Endothelial cell of umbilical vein (primary cell): Measurements from ENCODE around the gene CUTA. TPM values are rescaled to one million over a fixed set of nuclear protein-coding genes. Genes with fewer than 3 reads are reported as not detected.
A peak's percentile ranks its signal among the peaks of the same experiment; 100 is the strongest.

ENCODE experiments used
- BruUV-seq: library from RNA; stranded (reverse); fragments of 400-500 nt; replicated peaks from 2 replicates; lab custom pipeline; 2021; lab: Mats Ljungman, UMichigan
- CTCF ChIA-PET: fragments of 300-600, 350-600 bp; sonication (Branson Sonifier 250); formaldehyde crosslinking; loops from one replicate; lab custom pipeline; 2021; ENCODE audit warnings: antibody characterized with exemption, inconsistent platforms; lab: Charles Lee
- POLR2A ChIA-PET: fragments of 300-600, 350-600 bp; sonication (Branson Sonifier 250); formaldehyde crosslinking; loops from one replicate; lab custom pipeline; 2021; ENCODE audit warnings: antibody characterized with exemption, inconsistent platforms; lab: Charles Lee
- DNase-seq: peaks from one replicate; pipeline ENCODE4 v3.0.0-alpha.2; 2011; ENCODE audit warnings: low read depth, low spot score
- FAIRE-seq: peaks from 2 replicates; lab custom pipeline; 2011; peaks lifted over from hg19 to GRCh38; lab: Jason Lieb, UNC
- H2AFZ ChIP-seq: 2 replicates; pipeline ENCODE4 v1.6.0; 2012; ENCODE audit warnings: low read depth, low read length, control low read depth, inconsistent platforms
- H3K27ac ChIP-seq: 2 replicates; pipeline ENCODE4 v1.5.1; 2011; ENCODE audit warnings: low read depth, mild to moderate bottlenecking, control low read depth, low read length, moderate library complexity; ENCODE audit not compliant: insufficient read depth
- H3K27me3 ChIP-seq, 2 experiments: 2 replicates each; pipeline versions ENCODE4 v1.6.0 to v1.6.1; 2011; ENCODE audit warnings: low read length in 2 of 2, mixed read lengths in 1 of 2; ENCODE audit not compliant: control insufficient read depth in 2 of 2, insufficient read depth in 2 of 2
- H3K36me3 ChIP-seq, 2 experiments: 2 replicates in 1 of 2; 3 replicates in 1 of 2; pipeline ENCODE4 v1.5.1; 2011; ENCODE audit warnings: low read length in 2 of 2, mild to moderate bottlenecking in 1 of 2, moderate library complexity in 1 of 2; ENCODE audit not compliant: control insufficient read depth in 2 of 2, insufficient read depth in 2 of 2; ENCODE audit errors: extremely low read depth in 1 of 2
- H3K4me1 ChIP-seq: 3 replicates; pipeline ENCODE4 v1.5.1; 2011; ENCODE audit warnings: mild to moderate bottlenecking, low read length; ENCODE audit not compliant: control insufficient read depth, insufficient read depth; ENCODE audit errors: extremely low read depth
- H3K4me2 ChIP-seq: 2 replicates; pipeline ENCODE4 v1.6.1; 2011; ENCODE audit warnings: low read length, control low read depth, mixed read lengths; ENCODE audit not compliant: insufficient read depth
- H3K4me3 ChIP-seq, 3 experiments: fragments of 200-600 bp in 1 of 3; sonication (generic), shearing (Covaris generic) in 1 of 3; replicated peaks in 1 of 3; 2 replicates each; pipeline ENCODE4 v1.5.1; 2011 to 2016; ENCODE audit warnings: control low read depth in 3 of 3, low read length in 3 of 3, mild to moderate bottlenecking in 2 of 3, inconsistent platforms in 1 of 3, low read depth in 1 of 3, moderate library complexity in 1 of 3; ENCODE audit not compliant: insufficient read depth in 1 of 3
- H3K79me2 ChIP-seq: 2 replicates; pipeline ENCODE4 v1.6.0; 2012; ENCODE audit warnings: low read length, inconsistent platforms; ENCODE audit not compliant: control insufficient read depth, insufficient read depth
- H3K9ac ChIP-seq: replicated peaks from 2 replicates; pipeline ENCODE3; 2011; ENCODE audit warnings: low read length, control low read depth; ENCODE audit not compliant: insufficient read depth; ENCODE audit errors: extremely low read depth
- H3K9me1 ChIP-seq: replicated peaks from 3 replicates; pipeline ENCODE4 v1.6.0; 2011; ENCODE audit warnings: mild to moderate bottlenecking, low read length; ENCODE audit not compliant: control insufficient read depth, insufficient read depth; ENCODE audit errors: extremely low read depth
- H3K9me3 ChIP-seq: replicated peaks from 2 replicates; pipeline ENCODE4 v1.5.1; 2012; ENCODE audit warnings: low read length, inconsistent platforms; ENCODE audit not compliant: control insufficient read depth, insufficient read depth
- H4K20me1 ChIP-seq: replicated peaks from 2 replicates; pipeline ENCODE3; 2011; ENCODE audit warnings: mild to moderate bottlenecking, low read length; ENCODE audit not compliant: control insufficient read depth, insufficient read depth; ENCODE audit errors: extremely low read depth
- CTCF ChIP-seq, 2 donors: IDR thresholded peaks; 1 replicate in 1 of 2; 2 replicates in 1 of 2; pipeline ENCODE4 v1.5.1; 2011; ENCODE audit warnings: low read length in 2 of 2, mild to moderate bottlenecking in 2 of 2, moderate library complexity in 2 of 2, control low read depth in 1 of 2, inconsistent platforms in 1 of 2, low read depth in 1 of 2; ENCODE audit not compliant: insufficient read depth in 1 of 2; ENCODE audit errors: extremely low read depth in 1 of 2
- FOS ChIP-seq: IDR thresholded peaks from 2 replicates; pipeline ENCODE4 v1.6.1; 2011; ENCODE audit warnings: mild to moderate bottlenecking, low read length, moderate library complexity, borderline replicate concordance; ENCODE audit not compliant: insufficient read depth
- JUN ChIP-seq: IDR thresholded peaks from 2 replicates; pipeline ENCODE4 v1.6.1; 2011; ENCODE audit warnings: borderline replicate concordance, low read depth; ENCODE audit not compliant: insufficient read length, insufficient read depth
- MAX ChIP-seq: IDR thresholded peaks from 2 replicates; pipeline ENCODE4 v1.6.1; 2011; ENCODE audit not compliant: insufficient read depth, insufficient read length
- MYC ChIP-seq: IDR thresholded peaks from one replicate; pipeline ENCODE4 v1.6.1; 2011; ENCODE audit warnings: mild to moderate bottlenecking, low read depth, low read length
- POLR2A ChIP-seq: IDR thresholded peaks from 2 replicates; pipeline ENCODE4 v1.6.1; 2012; ENCODE audit warnings: low read depth, mild to moderate bottlenecking, control low read depth, low read length
- POLR2AphosphoS5 ChIP-seq: IDR thresholded peaks from 2 replicates; pipeline ENCODE4 v1.6.1; 2012; ENCODE audit warnings: low read depth, mild to moderate bottlenecking, control low read depth, low read length, moderate library complexity; ENCODE audit not compliant: insufficient read depth
- dilution Hi-C: fragments of 300-500 bp; cut with MboI; formaldehyde crosslinking; loops from one replicate; pipeline ENCODE4 v1.15.0; 2019; ENCODE audit warnings: low sequenced_read_pairs; ENCODE audit not compliant: extremely low pct_ligation_motif_present
- intact Hi-C: fragments of 100-400 bp; cut with micrococcal nuclease; formaldehyde crosslinking; loops from one replicate; pipeline ENCODE4 v1.10.0; 2022
- polyA plus RNA-seq, 4 experiments: library from polyadenylated mRNA; depleted of rRNA in 3 of 4; stranded (reverse) in 3 of 4; unstranded in 1 of 4; fragments of >200 nt; gene quantifications; 2 replicates each; pipeline versions ENCODE4 v1.2.1 to v1.2.3, GENCODE V29; 2011 to 2012; ENCODE audit warnings: missing spikeins in 1 of 4
- total RNA-seq: library from RNA; stranded (reverse); gene quantifications from 2 replicates; pipeline ENCODE4 v1.2.3, GENCODE V29; 2021

Gene CUTA
- total and polyA plus RNA-seq, 2 donors (not counting 3 experiments of a cell fraction or from before 2014, with no cell fraction given): 133 to 202 TPM

DNA sequence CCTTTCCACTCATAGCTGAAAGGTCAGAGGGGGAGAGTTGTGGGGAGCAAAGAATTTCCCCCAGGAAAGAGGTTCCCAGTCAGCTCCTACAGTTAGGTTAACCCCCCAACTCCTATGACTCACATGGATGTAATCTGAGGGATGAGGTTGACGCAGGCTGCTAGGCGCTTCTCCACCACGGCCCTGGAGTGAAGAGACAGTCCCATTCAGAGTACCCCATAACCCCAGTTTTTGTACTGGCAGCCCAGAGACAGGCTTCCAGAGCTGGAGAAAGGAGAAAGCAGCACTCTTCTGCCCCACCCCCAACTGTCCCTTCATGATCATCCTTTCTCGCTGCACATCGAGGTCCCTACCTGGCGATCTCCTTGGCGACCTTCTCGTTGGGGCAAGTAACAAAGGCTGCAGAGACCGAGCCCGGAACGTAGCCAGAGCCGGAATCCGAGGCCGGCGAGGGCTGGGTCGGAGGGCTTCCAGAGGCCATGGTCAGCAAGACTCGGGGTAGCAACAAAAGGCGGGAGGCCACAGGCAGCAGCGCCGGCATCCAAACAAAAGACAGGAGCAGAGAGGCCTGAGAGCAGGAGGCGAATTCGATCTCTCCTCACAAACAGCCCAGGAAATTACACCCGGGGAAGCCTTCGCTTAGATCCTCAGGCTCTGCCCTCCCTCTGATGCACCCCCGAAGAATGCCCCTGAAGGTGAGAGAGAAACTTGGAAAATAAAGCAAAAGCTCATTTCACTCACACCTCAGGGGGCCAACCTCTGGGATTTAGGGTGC lies 592 bp downstream of the CUTA start:
- TF ChIP-seq FOS: peak; percentile 47
- no peak for TF ChIP-seq MYC
- TF ChIP-seq JUN: peak; percentile 25
- no peak for TF ChIP-seq MAX
- TF ChIP-seq POLR2AphosphoS5: no peak
- no peak for TF ChIP-seq CTCF (IDR thresholded peaks at IDR 0.05; ENCODE audit: extremely low read depth in 1 of 2, insufficient read depth in 1 of 2, low read depth in 1 of 2, low read length in 2 of 2)
- TF ChIP-seq POLR2A: peak; percentile 2
- BruUV-seq: TSS peak; percentile 70
- intact Hi-C loops: loop anchor here (1.0 to 10.0 kb wide), 2 partner anchors 8 to 443 kb away; no protein-coding TSS in a partner anchor
- Histone ChIP-seq H2AFZ (peak overlapping the region; percentile 64), H3K9me1 (no peaks in the 10 kb centered on the region), H3K4me2 (peak overlapping the region; percentile 70), H3K4me3 (peak overlapping the region; percentile 36 to 63 (median 50)), H3K79me2 (peaks cover 12% of the 10 kb centered on the region), H3K9ac (peak overlapping the region; percentile 40), H3K27ac (peak overlapping the region; percentile 36), H3K36me3 (peaks cover 0 to 21% of the 10 kb centered on the region in 2 experiments), H3K4me1 (peaks cover 20% of the 10 kb centered on the region), H4K20me1 (no peaks in the 10 kb centered on the region), H3K9me3 (no peaks in the 10 kb centered on the region), H3K27me3 (peaks cover 4 to 11% of the 10 kb centered on the region in 2 experiments)
- dilution Hi-C loops: no loop called here
- ChIA-PET POLR2A (no interaction called here), CTCF (interaction anchor here (4.7 kb wide), 1 partner anchor 8 kb away, joined by 14 read pairs; no protein-coding TSS in a partner anchor)
- DNase-seq (peak; percentile 30), FAIRE-seq (peak; percentile 84)
